ENCODE results near the gene HS3ST5.

- no peak for TF ChIP-seq POLR2A (IDR thresholded peaks at IDR 0.05)
- no peak for TF ChIP-seq CTCF (IDR thresholded peaks at IDR 0.05)
Measured at GRCh38 chr6:114366899-114367298, 24.1 kb upstream of the HS3ST5 start.

Measured in esophagus squamous epithelium (tissue), 4 donors.